SK-N-SH treated with all-trans-retinoic acid at 6 μM for 48 hours (cell line): ENCODE measurements around the gene PRDM10.

Experiments used
- ARNTL ChIP-seq: fragments of 450-650 bp; formaldehyde crosslinking; IDR thresholded peaks from 2 replicates; pipeline ENCODE4 v1.5.0; 2020; ENCODE audit warnings: low read depth, mild to moderate bottlenecking, moderate library complexity, borderline replicate concordance
- CSDC2 ChIP-seq: fragments of 250-450 bp; sonication (Bioruptor Pico); IDR thresholded peaks from 2 replicates; pipeline ENCODE4 v1.5.0; 2020; ENCODE audit warnings: mild to moderate bottlenecking, moderate library complexity
- TOX ChIP-seq: fragments of 250-450 bp; sonication (Bioruptor Pico); IDR thresholded peaks from 2 replicates; pipeline ENCODE4 v1.8.0; 2021; ENCODE audit warnings: mild to moderate bottlenecking, moderate library complexity, borderline replicate concordance
- ZFP30 ChIP-seq: fragments of 450-650 bp; formaldehyde crosslinking; IDR thresholded peaks from 2 replicates; pipeline ENCODE4 v1.5.0; 2022; ENCODE audit warnings: mild to moderate bottlenecking, moderate library complexity
- ZNF565 ChIP-seq: fragments of 450-650 bp; formaldehyde crosslinking; conservative IDR thresholded peaks from 2 replicates; pipeline ENCODE4 v1.5.0; 2020; ENCODE audit warnings: low read depth, mild to moderate bottlenecking, moderate library complexity
- ZNF8 ChIP-seq: fragments of 450-650 bp; formaldehyde crosslinking; IDR thresholded peaks from 2 replicates; pipeline ENCODE4 v1.5.0; 2020; ENCODE audit warnings: mild to moderate bottlenecking, moderate library complexity
- TF ChIP-seq, protein P1 (sequence below): fragments of 250-450 bp; sonication (Bioruptor Pico); IDR thresholded peaks from 2 replicates; pipeline ENCODE4 v1.5.0; 2020; ENCODE audit warnings: mild to moderate bottlenecking, moderate library complexity

DNA sequence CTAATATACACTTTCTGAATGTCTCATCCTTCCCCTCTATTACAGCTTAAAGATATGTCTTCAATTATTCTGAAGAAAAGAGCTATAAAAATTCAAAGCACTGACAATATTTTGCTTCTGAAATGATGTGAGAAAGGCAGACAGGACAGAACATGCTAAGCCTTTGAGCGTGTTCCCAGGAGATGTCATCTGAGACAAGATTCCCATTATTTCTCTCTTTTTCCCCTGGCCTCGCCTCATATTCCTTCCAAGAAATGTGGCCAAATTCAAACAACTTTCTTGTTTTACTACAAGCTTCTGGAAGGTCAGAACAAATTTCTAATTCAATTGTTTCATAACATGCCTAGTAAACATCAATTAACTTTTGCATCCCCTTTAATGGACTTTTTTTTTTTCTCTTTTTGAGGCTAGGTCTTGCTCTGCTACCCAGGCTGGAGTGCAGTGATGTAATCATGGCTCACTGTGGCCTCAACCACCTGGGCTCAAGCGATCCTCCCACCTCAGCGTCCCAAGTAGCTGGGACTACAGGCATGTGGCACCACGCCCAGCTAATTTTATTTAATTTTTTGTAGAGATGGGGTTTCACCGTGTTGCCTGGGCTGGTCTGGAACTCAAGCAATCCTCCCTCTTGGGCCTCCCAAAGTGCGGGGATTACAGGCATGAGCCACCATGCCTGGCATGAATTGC is 70.1 kb downstream of the PRDM10 start:
- TF ChIP-seq ARNTL (CRISPR knock-in tag) (no peak), CSDC2 (CRISPR knock-in tag) (no peak), TOX (CRISPR knock-in tag) (no peak), ZNF565 (no peak), ZNF8 (CRISPR knock-in tag) (no peak), ZFP30 (CRISPR knock-in tag) (no peak)
- TF ChIP-seq, protein P1, sequence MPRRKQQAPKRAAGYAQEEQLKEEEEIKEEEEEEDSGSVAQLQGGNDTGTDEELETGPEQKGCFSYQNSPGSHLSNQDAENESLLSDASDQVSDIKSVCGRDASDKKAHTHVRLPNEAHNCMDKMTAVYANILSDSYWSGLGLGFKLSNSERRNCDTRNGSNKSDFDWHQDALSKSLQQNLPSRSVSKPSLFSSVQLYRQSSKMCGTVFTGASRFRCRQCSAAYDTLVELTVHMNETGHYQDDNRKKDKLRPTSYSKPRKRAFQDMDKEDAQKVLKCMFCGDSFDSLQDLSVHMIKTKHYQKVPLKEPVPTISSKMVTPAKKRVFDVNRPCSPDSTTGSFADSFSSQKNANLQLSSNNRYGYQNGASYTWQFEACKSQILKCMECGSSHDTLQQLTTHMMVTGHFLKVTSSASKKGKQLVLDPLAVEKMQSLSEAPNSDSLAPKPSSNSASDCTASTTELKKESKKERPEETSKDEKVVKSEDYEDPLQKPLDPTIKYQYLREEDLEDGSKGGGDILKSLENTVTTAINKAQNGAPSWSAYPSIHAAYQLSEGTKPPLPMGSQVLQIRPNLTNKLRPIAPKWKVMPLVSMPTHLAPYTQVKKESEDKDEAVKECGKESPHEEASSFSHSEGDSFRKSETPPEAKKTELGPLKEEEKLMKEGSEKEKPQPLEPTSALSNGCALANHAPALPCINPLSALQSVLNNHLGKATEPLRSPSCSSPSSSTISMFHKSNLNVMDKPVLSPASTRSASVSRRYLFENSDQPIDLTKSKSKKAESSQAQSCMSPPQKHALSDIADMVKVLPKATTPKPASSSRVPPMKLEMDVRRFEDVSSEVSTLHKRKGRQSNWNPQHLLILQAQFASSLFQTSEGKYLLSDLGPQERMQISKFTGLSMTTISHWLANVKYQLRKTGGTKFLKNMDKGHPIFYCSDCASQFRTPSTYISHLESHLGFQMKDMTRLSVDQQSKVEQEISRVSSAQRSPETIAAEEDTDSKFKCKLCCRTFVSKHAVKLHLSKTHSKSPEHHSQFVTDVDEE (CRISPR knock-in tag), result no peak
